ENCODE results near the gene ABCC5.
"Not testable (repeated sequence)": the region's sequence is repeated elsewhere in the genome, so short reads cannot be mapped to it uniquely, and the experiment has no call there.

The ABCC5 gene

GRCh38 chr3:183879243-183879642 is 138.4 kb downstream of the ABCC5 start:
- TF ChIP-seq EZH2 (optimal IDR thresholded peaks at IDR 0.05; ENCODE audit: low read depth, low read length): no peak
- TF ChIP-seq CTCF (IDR thresholded peaks at IDR 0.05; ENCODE audit: low read length): no peak
- no peak for TF ChIP-seq EZH2phosphoT487 (IDR thresholded peaks at IDR 0.05; ENCODE audit: low read length)
- H3K36me3 ChIP-seq (replicated peaks; ENCODE audit: insufficient read depth, low read length): no peaks in the 10 kb centered on the region
- no peak overlapping the region for H3K4me2 ChIP-seq (ENCODE audit: low read depth, low read length)
- H3K27me3 ChIP-seq (replicated peaks; ENCODE audit: insufficient read depth, low read length): no peaks in the 10 kb centered on the region
- no peak overlapping the region for H3K9ac ChIP-seq (ENCODE audit: low read length)
- no peak overlapping the region for H3K4me3 ChIP-seq (ENCODE audit: low read length)
- peaks cover 6% of the 10 kb centered on the region for H3K4me1 ChIP-seq (ENCODE audit: low read length)
- no peak overlapping the region for H2AFZ ChIP-seq (ENCODE audit: low read length)
- H4K20me1 ChIP-seq (ENCODE audit: insufficient read depth, low read length): no peaks in the 10 kb centered on the region
- no peak for DNase-seq
- no peaks in the 10 kb centered on the region for H3K9me2 ChIP-seq (replicated peaks; ENCODE audit: insufficient read depth, low read length)
- H3F3A ChIP-seq (ENCODE audit: insufficient read depth, low read length): no peaks in the 10 kb centered on the region
- peaks cover 93% of the 10 kb centered on the region for H3K79me2 ChIP-seq (ENCODE audit: low read length)
- H3K27ac ChIP-seq (ENCODE audit: low read length): no peak overlapping the region
- no peaks in the 10 kb centered on the region for H3K9me3 ChIP-seq (replicated peaks; ENCODE audit: insufficient read depth, low read length)

- Histone ChIP-seq H3K4me3 (ENCODE audit: low read length) (no peak overlapping the region), H3K79me2 (ENCODE audit: low read length) (peaks cover 93% of the 10 kb centered on the region), H3K9me3 (replicated peaks; ENCODE audit: insufficient read depth, low read length) (no peaks in the 10 kb centered on the region), H3K27ac (ENCODE audit: low read length) (no peak overlapping the region), H3K9me2 (replicated peaks; ENCODE audit: insufficient read depth, low read length) (no peaks in the 10 kb centered on the region), H3K4me2 (ENCODE audit: low read depth, low read length) (no peak overlapping the region), H3K4me1 (ENCODE audit: low read length) (no peaks in the 10 kb centered on the region), H3K9ac (ENCODE audit: low read length) (no peak overlapping the region), H3K27me3 (replicated peaks; ENCODE audit: insufficient read depth, low read length) (no peaks in the 10 kb centered on the region), H3K36me3 (replicated peaks; ENCODE audit: insufficient read depth, low read length) (no peaks in the 10 kb centered on the region), H4K20me1 (ENCODE audit: insufficient read depth, low read length) (no peaks in the 10 kb centered on the region), H3F3A (ENCODE audit: insufficient read depth, low read length) (no peaks in the 10 kb centered on the region), H2AFZ (ENCODE audit: low read length) (no peak overlapping the region)
- no peak for DNase-seq
- TF ChIP-seq CTCF (IDR thresholded peaks at IDR 0.05; ENCODE audit: low read length) (no peak), EZH2phosphoT487 (IDR thresholded peaks at IDR 0.05; ENCODE audit: low read length) (no peak), EZH2 (optimal IDR thresholded peaks at IDR 0.05; ENCODE audit: low read depth, low read length) (no peak)
Measured at GRCh38 chr3:183878071-183878470, 139.6 kb downstream of the ABCC5 start.

GRCh38 chr3:183877227-183877626 is 140.5 kb downstream of the ABCC5 start:
- not testable (repeated sequence) for H4K20me1 ChIP-seq (ENCODE audit: insufficient read depth, low read length); H3K36me3 ChIP-seq (replicated peaks; ENCODE audit: insufficient read depth, low read length); H3K9ac ChIP-seq (ENCODE audit: low read length)

GRCh38 chr3:183875411-183875810 is 142.3 kb downstream of the ABCC5 start:
- no peaks in the 10 kb centered on the region for H3K9me2 ChIP-seq (replicated peaks; ENCODE audit: insufficient read depth, low read length)
- no peaks in the 10 kb centered on the region for H3K27me3 ChIP-seq (replicated peaks; ENCODE audit: insufficient read depth, low read length)
- DNase-seq: no peak
- no peaks in the 10 kb centered on the region for H3K4me1 ChIP-seq (ENCODE audit: low read length)
- TF ChIP-seq CTCF (IDR thresholded peaks at IDR 0.05; ENCODE audit: low read length): no peak
- no peak for TF ChIP-seq EZH2phosphoT487 (IDR thresholded peaks at IDR 0.05; ENCODE audit: low read length)
- no peak for TF ChIP-seq EZH2 (optimal IDR thresholded peaks at IDR 0.05; ENCODE audit: low read depth, low read length)
- peaks cover 2% of the 10 kb centered on the region; the same call in 1 of the 2 replicates for H4K20me1 ChIP-seq (ENCODE audit: insufficient read depth, low read length)
- no peak overlapping the region for H2AFZ ChIP-seq (ENCODE audit: low read length)
- no peaks in the 10 kb centered on the region for H3F3A ChIP-seq (ENCODE audit: insufficient read depth, low read length)
- H3K27ac ChIP-seq (ENCODE audit: low read length): no peak overlapping the region
- peaks cover 94% of the 10 kb centered on the region for H3K79me2 ChIP-seq (ENCODE audit: low read length)
- H3K4me2 ChIP-seq (ENCODE audit: low read depth, low read length): no peak overlapping the region
- H3K9me3 ChIP-seq (replicated peaks; ENCODE audit: insufficient read depth, low read length): no peaks in the 10 kb centered on the region
- no peak overlapping the region for H3K9ac ChIP-seq (ENCODE audit: low read length)
- H3K4me3 ChIP-seq (ENCODE audit: low read length): no peak overlapping the region
- no peaks in the 10 kb centered on the region for H3K36me3 ChIP-seq (replicated peaks; ENCODE audit: insufficient read depth, low read length)

More at GRCh38 chr3:183877227-183877626, 140.5 kb downstream of the ABCC5 start:
- not testable (repeated sequence) for H3F3A ChIP-seq (ENCODE audit: insufficient read depth, low read length); H3K4me1 ChIP-seq (ENCODE audit: low read length); H3K27ac ChIP-seq (ENCODE audit: low read length); H3K9me2 ChIP-seq (replicated peaks; ENCODE audit: insufficient read depth, low read length); H3K4me3 ChIP-seq (ENCODE audit: low read length); H3K4me2 ChIP-seq (ENCODE audit: low read depth, low read length); H3K9me3 ChIP-seq (replicated peaks; ENCODE audit: insufficient read depth, low read length); H3K27me3 ChIP-seq (replicated peaks; ENCODE audit: insufficient read depth, low read length); H2AFZ ChIP-seq (ENCODE audit: low read length); DNase-seq
- peaks cover 93% of the 10 kb centered on the region for H3K79me2 ChIP-seq (ENCODE audit: low read length)

All from MM.1S (cell line).